Right renal cortex interstitium (tissue), 3 donors: Measurements from ENCODE around the gene TYK2. TPM values are rescaled to one million over a fixed set of nuclear protein-coding genes. Genes with fewer than 3 reads are reported as not detected.

ENCODE experiments used
- DNase-seq, 3 donors: peaks; one replicate each; pipeline ENCODE4 v3.0.0-alpha.2; 2013; ENCODE audit warnings: low read depth in 3 of 3, low spot score in 2 of 3
- polyA plus RNA-seq, 3 donors: library from polyadenylated mRNA; unstranded; fragments of 120-200 nt; gene quantifications; one replicate each; pipeline ENCODE4 v1.2.1, GENCODE V29; 2013; ENCODE audit not compliant: insufficient read length in 3 of 3

The TYK2 gene
- polyA plus RNA-seq, 3 donors, result 96.7 to 100 (median 97.5) TPM

DNA sequence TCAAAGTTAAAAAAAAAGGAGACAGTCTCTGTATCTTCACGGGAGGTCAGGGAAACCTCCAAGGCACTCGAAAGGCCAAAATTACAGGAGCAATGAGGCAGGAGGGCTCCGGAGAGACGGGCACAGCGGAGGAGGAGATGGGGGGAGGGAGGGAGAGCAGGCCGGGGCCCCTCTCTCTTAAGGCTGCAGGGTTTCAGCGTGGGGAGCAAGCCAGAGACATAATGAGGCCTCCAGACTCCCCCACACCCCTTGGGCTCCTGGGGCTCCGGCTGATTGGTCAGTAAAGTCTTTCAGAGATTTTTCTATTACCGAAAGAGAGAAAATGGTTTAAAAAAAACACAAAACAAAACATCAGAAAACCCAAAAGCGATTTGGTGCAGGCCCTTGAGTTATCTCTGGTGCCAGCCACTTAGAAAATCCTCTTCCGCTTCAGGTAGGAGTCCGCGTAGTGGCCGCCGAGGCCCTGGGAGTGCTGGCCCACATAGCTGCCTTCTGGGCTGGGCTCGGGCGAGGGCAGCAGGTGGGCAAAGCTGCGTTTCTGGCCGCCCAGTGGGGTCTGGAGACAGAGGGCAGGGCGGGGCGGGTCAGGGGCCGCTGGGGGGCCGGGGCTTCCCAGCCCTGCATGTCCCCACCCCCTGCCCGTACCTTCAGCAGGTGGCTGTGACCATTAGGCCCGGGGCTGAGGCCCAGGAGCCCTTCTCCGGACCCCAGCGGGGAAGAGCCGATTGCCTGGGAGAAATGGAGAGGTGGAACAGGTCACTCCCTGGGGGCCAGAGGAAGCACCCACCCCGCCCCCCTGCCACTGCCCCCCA lies 63.1 kb downstream of the TYK2 start:
- no peak for DNase-seq

DNA sequence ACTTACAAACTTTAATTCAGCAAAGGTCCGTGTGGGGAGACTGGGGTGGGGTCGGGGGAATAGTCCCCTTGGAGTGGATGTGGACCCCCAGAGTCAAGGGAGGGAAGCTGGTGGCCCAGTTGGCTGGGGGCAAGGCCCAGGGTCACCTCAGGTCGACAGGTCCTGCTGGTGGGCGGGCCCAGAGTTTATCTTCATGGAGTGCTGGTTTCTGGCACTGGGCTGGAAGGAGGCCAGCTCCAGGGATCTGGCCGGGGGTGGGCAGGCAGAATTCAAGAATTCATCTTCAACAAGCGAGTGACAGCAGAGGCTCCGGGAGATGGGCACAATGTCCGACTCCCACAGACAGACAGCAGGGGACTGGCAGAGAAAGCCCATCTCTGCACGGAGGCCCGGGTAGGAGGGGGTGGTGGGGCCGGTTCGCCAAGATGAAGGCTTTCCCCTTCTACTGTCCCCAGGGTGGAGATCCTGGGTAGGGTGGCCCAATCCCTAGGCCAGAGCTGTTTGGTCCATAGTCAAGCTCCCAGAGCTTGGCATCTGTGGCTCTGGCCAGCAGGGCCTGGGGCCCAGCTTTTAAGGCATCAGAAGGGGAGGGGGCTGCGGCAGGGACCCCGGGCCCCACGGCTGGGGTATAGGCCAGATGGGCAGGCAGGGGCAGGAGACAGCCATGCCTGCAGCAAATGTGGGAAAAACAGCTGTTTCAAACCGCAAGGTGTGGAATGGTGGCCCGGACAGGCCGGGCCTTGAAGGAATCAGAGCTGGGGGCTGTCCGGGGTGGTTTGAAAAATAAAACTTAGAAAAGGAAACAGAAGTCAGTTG lies 63.9 kb downstream of the TYK2 start:
- DNase-seq, result no peak

DNA sequence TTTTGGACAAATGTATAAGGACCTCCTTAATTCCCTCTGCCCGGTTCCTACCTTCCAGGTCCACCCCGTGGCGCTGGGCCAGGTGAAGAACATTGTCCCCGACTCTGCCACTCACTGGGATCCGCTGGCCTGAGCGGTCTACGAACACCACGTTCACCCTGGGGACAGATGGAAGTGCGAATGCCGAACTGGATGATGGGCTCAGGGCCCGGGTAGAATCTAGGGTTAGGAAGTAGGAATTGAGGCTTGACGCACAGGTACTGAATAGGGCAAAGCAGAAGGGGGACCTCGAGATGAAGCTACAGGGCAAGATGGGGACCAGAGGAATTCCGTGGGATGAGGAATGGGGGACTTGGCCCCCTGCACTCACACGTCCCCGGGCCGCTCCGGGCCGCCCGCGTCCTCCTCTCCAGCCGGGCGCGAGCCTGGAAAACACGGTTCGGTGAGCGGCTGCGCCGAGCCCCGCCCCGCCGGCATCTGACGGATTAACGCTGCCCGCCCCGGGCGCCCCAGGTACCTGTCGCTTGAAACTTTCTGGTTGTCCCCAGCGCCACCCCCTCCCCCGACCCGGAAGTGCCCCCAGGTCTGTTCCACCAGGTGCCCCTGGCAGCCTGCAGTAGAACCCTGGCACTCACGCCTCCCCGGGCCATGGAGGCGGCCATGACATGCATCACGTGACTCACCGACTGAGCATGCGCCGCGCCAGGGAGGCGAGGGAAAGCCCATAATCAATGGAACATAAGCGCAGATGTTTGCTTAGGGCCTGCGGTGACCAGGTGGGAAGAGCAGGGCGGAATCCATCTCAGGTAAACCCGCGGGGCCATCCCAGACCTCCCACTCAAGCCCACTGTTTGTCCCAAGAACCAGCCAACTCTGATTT lies 64.8 kb downstream of the TYK2 start, which contains the start of gene FDX2:
FDX2 (minus strand) TSS at position 681 of the 880 bp plus-strand sequence; CDS start at position 662, 19 bp downstream.
- peak in 1 of 3 donors; percentile 66 for DNase-seq

DNA sequence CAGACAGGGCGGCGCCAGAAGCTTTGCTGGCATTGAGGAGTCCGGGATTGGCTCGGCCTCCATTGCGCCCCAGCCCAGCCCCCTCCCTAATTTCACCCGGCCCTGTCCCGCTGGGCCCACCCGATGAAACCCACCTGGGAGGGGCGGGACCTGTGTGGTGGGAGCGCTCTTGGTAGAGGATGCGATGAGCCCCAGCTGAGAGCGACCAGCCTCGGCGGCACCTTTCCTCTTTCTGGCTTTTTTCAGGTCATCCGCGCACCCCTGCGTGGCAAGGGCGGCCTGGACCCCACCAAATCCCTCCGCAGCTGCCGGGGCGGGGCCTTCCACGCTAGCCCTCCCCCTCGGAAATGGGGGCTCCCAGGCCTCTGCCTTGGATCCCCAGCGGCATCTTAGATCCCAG lies 70.9 kb downstream of the TYK2 start, which contains the start of gene ZGLP1:
ZGLP1 (minus strand) TSS at position 393 of the 400 bp plus-strand sequence.
- DNase-seq, result no peak

GRCh38 chr19:10306327-10306726 lies 74.0 kb downstream of the TYK2 start:
- DNase-seq, result no peak

- DNase-seq, result no peak
Measured at GRCh38 chr19:10305139-10305806, 75.1 kb downstream of the TYK2 start.

Other genes starting within 250 kb of the TYK2 start
- 100 to 1,000 TPM in 2 of 3 donors, 10 to 100 TPM in 1; 99.0 to 106 (median 102) TPM for gene DNMT1, start 185.6 kb downstream of the TYK2 start, polyA plus RNA-seq
- gene S1PR2, start 149.2 kb downstream of the TYK2 start, polyA plus RNA-seq, result 10 to 100 TPM in 2 of 3 donors, 1 to 10 TPM in 1; 9.6 to 10.8 (median 10.2) TPM
- 10 to 100 TPM; 30.8 to 34.6 (median 30.8) TPM for gene MRPL4, start 128.4 kb downstream of the TYK2 start, polyA plus RNA-seq
- gene ICAM1, start 109.5 kb downstream of the TYK2 start, polyA plus RNA-seq, result 1 to 10 TPM; 5.8 to 6.5 (median 6.3) TPM
- gene ICAM4, start 93.6 kb downstream of the TYK2 start, polyA plus RNA-seq, result under 1 TPM in 2 of 3 donors, not detected in 1; 0.21 to 0.55 TPM
- gene ICAM5, start 90.6 kb downstream of the TYK2 start, polyA plus RNA-seq, result under 1 TPM; 0.08 to 0.18 (median 0.10) TPM
- 1 to 10 TPM; 2.9 to 3.9 (median 3.4) TPM for gene ZGLP1, start 70.8 kb downstream of the TYK2 start, polyA plus RNA-seq
- 10 to 100 TPM; 15.4 to 19.3 (median 18.0) TPM for gene FDX2, start 64.6 kb downstream of the TYK2 start, polyA plus RNA-seq
- gene RAVER1, start 47.0 kb downstream of the TYK2 start, polyA plus RNA-seq, result 10 to 100 TPM; 17.9 to 22.8 (median 22.6) TPM
- 10 to 100 TPM in 1 of 3 donors, 1 to 10 TPM in 2; 7.4 to 10.7 (median 8.4) TPM for gene ICAM3, start 40.9 kb downstream of the TYK2 start, polyA plus RNA-seq
- gene CDC37, start 23.0 kb upstream of the TYK2 start, polyA plus RNA-seq, result 100 to 1,000 TPM; 141 to 150 (median 144) TPM
- 1 to 10 TPM; 1.7 to 2.8 (median 2.1) TPM for gene PDE4A, start 40.0 kb upstream of the TYK2 start, polyA plus RNA-seq
- gene KEAP1, start 122.8 kb upstream of the TYK2 start, polyA plus RNA-seq, result 10 to 100 TPM; 84.6 to 89.6 (median 89.1) TPM
- 1 to 10 TPM; 1.3 to 1.7 (median 1.5) TPM for gene S1PR5, start 136.9 kb upstream of the TYK2 start, polyA plus RNA-seq
- gene ATG4D, start 163.3 kb upstream of the TYK2 start, polyA plus RNA-seq, result 10 to 100 TPM; 27.3 to 33.3 (median 29.8) TPM
- 10 to 100 TPM; 28.7 to 38.8 (median 37.1) TPM for gene KRI1, start 185.4 kb upstream of the TYK2 start, polyA plus RNA-seq
- 10 to 100 TPM; 10.8 to 11.9 (median 10.9) TPM for gene CDKN2D, start 188.4 kb upstream of the TYK2 start, polyA plus RNA-seq
- gene AP1M2, start 206.7 kb upstream of the TYK2 start, polyA plus RNA-seq, result 10 to 100 TPM; 41.8 to 51.5 (median 41.9) TPM
- 100 to 1,000 TPM; 191 to 213 (median 201) TPM for gene SLC44A2, start 245.0 kb upstream of the TYK2 start, polyA plus RNA-seq